BLaER1 treated with 17β-estradiol and CSF1 and Interleukin-3, amounts not matched to agents 10 nM and 100 nM (cell line): ENCODE measurements around the gene HGF.

Experiments
- H3K27ac ChIP-seq, 11 experiments: shearing (Covaris generic); formaldehyde crosslinking; 2 replicates each; pipeline ENCODE4 v1.8.1; 2022
- H3K27me3 ChIP-seq, 11 experiments: shearing (Covaris generic); formaldehyde crosslinking; 2 replicates each; pipeline ENCODE4 v1.8.1; 2022
- H3K36me3 ChIP-seq, 11 experiments: shearing (Covaris generic); formaldehyde crosslinking; 2 replicates each; pipeline ENCODE4 v1.8.1; 2022
- H3K4me1 ChIP-seq, 10 experiments: shearing (Covaris generic); formaldehyde crosslinking; 2 replicates each; pipeline ENCODE4 v1.8.1; 2022
- H3K4me2 ChIP-seq, 11 experiments: shearing (Covaris generic); formaldehyde crosslinking; 2 replicates each; pipeline ENCODE4 v1.8.1; 2022
- H3K4me3 ChIP-seq, 10 experiments: shearing (Covaris generic); formaldehyde crosslinking; 2 replicates each; pipeline ENCODE4 v1.8.1; 2022
- H3K9ac ChIP-seq, 11 experiments: shearing (Covaris generic); formaldehyde crosslinking; 2 replicates each; pipeline ENCODE4 v1.8.1; 2022
- H3K9me3 ChIP-seq, 11 experiments: shearing (Covaris generic); formaldehyde crosslinking; replicated peaks in 1 of 11; 2 replicates each; pipeline ENCODE4 v1.8.1; 2022
- H4K20me1 ChIP-seq, 11 experiments: shearing (Covaris generic); formaldehyde crosslinking; 2 replicates each; pipeline ENCODE4 v1.8.1; 2022
- Cebpa-rat ChIP-seq, 11 experiments: shearing (Covaris generic); IDR thresholded peaks; 2 replicates each; pipeline ENCODE4 v1.8.1; 2022

HGF gene

GRCh38 chr7:81688622-81689411 lies 81.0 kb downstream of the HGF start:
- H3K36me3 ChIP-seq = no peaks in the 10 kb centered on the region
- H3K4me3 ChIP-seq = no peak overlapping the region
- no peaks in the 10 kb centered on the region for H3K9me3 ChIP-seq
- H3K4me2 ChIP-seq = no peak overlapping the region; a peak in 1 of 22 replicates
- no peaks in the 10 kb centered on the region for H4K20me1 ChIP-seq
- H3K4me1 ChIP-seq = peaks cover 14 to 28% (median 20%) of the 10 kb centered on the region in 10 experiments
- H3K27ac ChIP-seq = no peak overlapping the region
- H3K9ac ChIP-seq = no peak overlapping the region
- no peak for TF ChIP-seq Cebpa-rat (IDR thresholded peaks at IDR 0.05)
- no peaks in the 10 kb centered on the region for H3K27me3 ChIP-seq

- H3K4me1 ChIP-seq = peaks cover 14 to 28% (median 20%) of the 10 kb centered on the region in 10 experiments
Observed at GRCh38 chr7:81687062-81687461, 82.8 kb downstream of the HGF start.

GRCh38 chr7:81685270-81685868 lies 84.5 kb downstream of the HGF start:
- H3K4me3 ChIP-seq = no peak overlapping the region
- H4K20me1 ChIP-seq = no peaks in the 10 kb centered on the region
- no peaks in the 10 kb centered on the region for H3K36me3 ChIP-seq
- H3K4me2 ChIP-seq = peak overlapping the region; percentile 33 to 73 (median 55); a peak in 21 of 22 replicates
- H3K27me3 ChIP-seq = no peaks in the 10 kb centered on the region
- peak overlapping the region in 4 of 11 experiments; percentile 5 to 32 (median 18); a peak in 5 of 22 replicates for H3K27ac ChIP-seq
- H3K4me1 ChIP-seq = peaks cover 13 to 27% (median 19%) of the 10 kb centered on the region in 10 experiments
- TF ChIP-seq Cebpa-rat (IDR thresholded peaks at IDR 0.05) = no peak
- H3K9me3 ChIP-seq = no peaks in the 10 kb centered on the region
- no peak overlapping the region for H3K9ac ChIP-seq

More at GRCh38 chr7:81687062-81687461, 82.8 kb downstream of the HGF start:
- Histone ChIP-seq H3K9ac (no peak overlapping the region), H3K4me3 (no peak overlapping the region), H3K36me3 (no peaks in the 10 kb centered on the region), H3K27ac (no peak overlapping the region), H3K4me2 (no peak overlapping the region), H3K27me3 (no peaks in the 10 kb centered on the region), H4K20me1 (no peaks in the 10 kb centered on the region), H3K9me3 (no peaks in the 10 kb centered on the region)
- TF ChIP-seq Cebpa-rat (IDR thresholded peaks at IDR 0.05) = no peak

GRCh38 chr7:81684514-81685269 lies 85.2 kb downstream of the HGF start:
- Histone ChIP-seq H3K27ac (peak overlapping the region in 3 of 11 experiments; percentile 5 to 32 (median 15); a peak in 4 of 22 replicates), H3K4me3 (no peak overlapping the region), H3K4me1 (peaks cover 9 to 25% (median 17%) of the 10 kb centered on the region in 10 experiments), H3K9me3 (no peaks in the 10 kb centered on the region), H3K4me2 (peak overlapping the region; percentile 33 to 73 (median 55); a peak in 21 of 22 replicates), H3K27me3 (no peaks in the 10 kb centered on the region), H3K9ac (no peak overlapping the region), H3K36me3 (no peaks in the 10 kb centered on the region), H4K20me1 (no peaks in the 10 kb centered on the region)
- no peak for TF ChIP-seq Cebpa-rat (IDR thresholded peaks at IDR 0.05)

GRCh38 chr7:81684033-81684432 lies 85.8 kb downstream of the HGF start:
- Histone ChIP-seq H3K27ac (no peak overlapping the region), H3K27me3 (no peaks in the 10 kb centered on the region), H3K9me3 (no peaks in the 10 kb centered on the region), H3K36me3 (no peaks in the 10 kb centered on the region), H3K9ac (no peak overlapping the region), H3K4me3 (no peak overlapping the region), H3K4me1 (peaks cover 9 to 23% (median 17%) of the 10 kb centered on the region in 10 experiments), H3K4me2 (peak overlapping the region in 2 of 11 experiments; percentile 47 to 73; a peak in 2 of 22 replicates), H4K20me1 (no peaks in the 10 kb centered on the region)
- no peak for TF ChIP-seq Cebpa-rat (IDR thresholded peaks at IDR 0.05)

GRCh38 chr7:81682873-81683272 lies 87.0 kb downstream of the HGF start:
- H3K4me2 ChIP-seq = no peak overlapping the region
- no peak overlapping the region for H3K9ac ChIP-seq
- H4K20me1 ChIP-seq = no peaks in the 10 kb centered on the region
- H3K27me3 ChIP-seq = no peaks in the 10 kb centered on the region
- H3K9me3 ChIP-seq = no peaks in the 10 kb centered on the region
- no peak for TF ChIP-seq Cebpa-rat (IDR thresholded peaks at IDR 0.05)
- H3K36me3 ChIP-seq = no peaks in the 10 kb centered on the region
- H3K27ac ChIP-seq = no peak overlapping the region
- H3K4me1 ChIP-seq = peaks cover 9 to 20% (median 17%) of the 10 kb centered on the region in 10 experiments
- H3K4me3 ChIP-seq = no peak overlapping the region

GRCh38 chr7:81680120-81680519 lies 89.7 kb downstream of the HGF start:
- H3K4me1 ChIP-seq = peaks cover 21 to 42% (median 36%) of the 10 kb centered on the region in 10 experiments
- no peaks in the 10 kb centered on the region for H3K36me3 ChIP-seq
- H3K27me3 ChIP-seq = no peaks in the 10 kb centered on the region
- no peaks in the 10 kb centered on the region for H3K9me3 ChIP-seq
- H3K9ac ChIP-seq = no peak overlapping the region
- no peak overlapping the region for H3K27ac ChIP-seq
- H4K20me1 ChIP-seq = no peaks in the 10 kb centered on the region
- 0 out of 22 replicates have a peak overlapping the region, but pooled peaks of 1 of the 11 experiments have one; percentile 3 for H3K4me2 ChIP-seq
- no peak overlapping the region for H3K4me3 ChIP-seq
- TF ChIP-seq Cebpa-rat (IDR thresholded peaks at IDR 0.05) = no peak

GRCh38 chr7:81676813-81677212 lies 93.0 kb downstream of the HGF start:
- H3K9ac ChIP-seq = peak overlapping the region in 8 of 11 experiments; percentile 5 to 58 (median 29); a peak in 9 of 22 replicates
- no peak for TF ChIP-seq Cebpa-rat (IDR thresholded peaks at IDR 0.05)
- peaks cover 25 to 50% (median 44%) of the 10 kb centered on the region in 10 experiments for H3K4me1 ChIP-seq
- H3K27me3 ChIP-seq = no peaks in the 10 kb centered on the region
- H3K27ac ChIP-seq = peak overlapping the region; percentile 8 to 84 (median 65); a peak in 21 of 22 replicates
- peak overlapping the region; percentile 65 to 89 (median 77) for H3K4me2 ChIP-seq
- H3K9me3 ChIP-seq = peaks cover 0 to 9% (median 4%) of the 10 kb centered on the region in 11 experiments; a peak in 6 of 22 replicates
- no peaks in the 10 kb centered on the region for H4K20me1 ChIP-seq
- H3K4me3 ChIP-seq = peak overlapping the region in 4 of 10 experiments; percentile 19 to 34 (median 30); a peak in 4 of 20 replicates
- no peaks in the 10 kb centered on the region for H3K36me3 ChIP-seq
